OCI-LY1 (cell line): ENCODE results near the gene BDH1.

Experiments
- CTCF ChIP-seq: fragments of 200-600 bp; sonication (generic), shearing (Covaris generic); IDR thresholded peaks from 2 replicates; pipeline ENCODE4 v1.5.1; 2017; ENCODE audit warnings: mild to moderate bottlenecking, antibody characterized with exemption, low read length, moderate library complexity, mixed read lengths
- EZH2 ChIP-seq: fragments of 200-600 bp; sonication (generic), shearing (Covaris generic); IDR thresholded peaks from 2 replicates; pipeline ENCODE4 v1.8.0; 2017; ENCODE audit warnings: borderline replicate concordance, mixed run types, mild to moderate bottlenecking, antibody characterized with exemption, low read length, moderate library complexity, mixed read lengths

DNA sequence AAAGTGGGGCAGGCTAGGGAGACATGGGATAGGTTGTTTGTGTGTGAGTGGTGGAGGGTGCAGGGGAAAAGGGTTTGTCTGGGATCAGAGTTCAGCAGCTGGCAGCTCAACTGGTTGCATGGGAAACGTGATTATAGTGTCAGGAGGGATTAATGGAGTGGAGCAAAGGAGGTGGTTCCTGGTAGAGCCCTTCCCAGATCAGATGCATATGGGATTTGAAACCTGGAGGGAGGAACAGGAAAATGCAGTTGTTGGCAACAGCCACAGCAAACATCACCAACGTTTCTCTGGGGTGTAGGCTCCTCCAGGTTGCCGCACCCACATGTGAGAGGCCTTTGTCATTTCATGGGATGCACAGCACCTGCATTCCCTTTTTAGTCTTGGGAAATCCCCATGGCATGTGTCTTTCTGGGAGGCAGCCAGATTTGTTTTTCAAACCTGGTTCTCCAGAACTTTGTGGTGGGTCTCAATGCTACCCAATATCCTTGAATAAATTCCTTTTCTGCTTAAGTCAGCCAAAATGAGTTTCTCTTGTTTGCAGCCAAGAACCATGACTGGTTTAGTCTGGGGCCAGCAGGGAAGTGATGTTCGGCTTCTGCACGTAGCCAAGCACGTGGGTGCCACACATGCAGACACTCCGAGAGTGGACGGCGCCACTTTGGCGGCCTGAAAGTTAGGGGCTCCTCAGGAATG lies 61.3 kb downstream of the BDH1 start:
- TF ChIP-seq EZH2, result no peak
- no peak for TF ChIP-seq CTCF
